Adrenal gland (tissue), 19 donors: ENCODE results near the gene TMEM266. TPM values are rescaled to one million over a fixed set of nuclear protein-coding genes. Genes with fewer than 3 reads are reported as not detected.
A peak's percentile ranks its signal among the peaks of the same experiment; 100 is the strongest.
"Not testable (repeated sequence)": the region's sequence is repeated elsewhere in the genome, so short reads cannot be mapped to it uniquely, and the experiment has no call there.

Source experiments
- DNase-seq, 7 donors: peaks; one replicate each; pipeline ENCODE4 v3.0.0-alpha.2; 2019 to 2020
- H3K27ac ChIP-seq, 5 donors: fragments of 200-600 bp; sonication (generic) in 4 of 5; 1 replicate in 3 of 5; 2 replicates in 2 of 5; pipeline versions ENCODE4 v1.5.1 to v1.8.0; 2016 to 2020; ENCODE audit warnings: mild to moderate bottlenecking in 1 of 5
- H3K27me3 ChIP-seq: fragments of 200-600 bp; 2 replicates; pipeline ENCODE4 v1.8.0; 2021
- H3K36me3 ChIP-seq, 2 donors: fragments of 200-600 bp; replicated peaks in 1 of 2; 1 replicate in 1 of 2; 2 replicates in 1 of 2; pipeline versions ENCODE4 v1.5.1 to v1.8.0; 2018 to 2022
- H3K4me1 ChIP-seq, 2 donors: fragments of 200-600 bp; replicated peaks in 1 of 2; 1 replicate in 1 of 2; 2 replicates in 1 of 2; pipeline versions ENCODE4 v1.5.1 to v1.8.0; 2018 to 2021
- H3K4me3 ChIP-seq, 4 donors: fragments of 200-600 bp; sonication (generic) in 3 of 4; one replicate each; pipeline ENCODE4 v1.5.1; 2016 to 2018
- H3K9me3 ChIP-seq, 3 donors: fragments of 200-600 bp; sonication (generic) in 1 of 3; replicated peaks in 1 of 3; 1 replicate in 2 of 3; 2 replicates in 1 of 3; pipeline versions ENCODE4 v1.5.1 to v1.8.0; 2016 to 2021
- CTCF ChIP-seq, 6 experiments: fragments of 450-650 bp in 4 of 6; fragments of 200-600 bp in 2 of 6; sonication (generic) in 1 of 6; IDR thresholded peaks; 1 replicate in 5 of 6; 2 replicates in 1 of 6; pipeline versions ENCODE4 v1.5.1 to v1.8.0; 2016 to 2021; ENCODE audit warnings: antibody characterized with exemption in 6 of 6, mild to moderate bottlenecking in 2 of 6, moderate library complexity in 1 of 6
- POLR2A ChIP-seq, 2 donors: fragments of 450-650 bp; IDR thresholded peaks; one replicate each; pipeline ENCODE4 v1.6.1; 2017; ENCODE audit warnings: antibody characterized with exemption in 2 of 2, mild to moderate bottlenecking in 2 of 2, moderate library complexity in 1 of 2
- WGBS, 4 donors: extraction: QIAGEN DNeasy Blood & Tissue Kit in 2 of 4; methylation state at CpG; one replicate each; pipeline versions ENCODE4 v1.1.5 to v1.1.7; 2013 to 2017; 5-methylcytosine and 5-hydroxymethylcytosine counted together
- intact Hi-C, 2 donors: fragments of 100-400 bp; cut with DNase I; formaldehyde crosslinking; loops; one replicate each; pipeline versions ENCODE4 v1.14.1 to v1.15.0; 2022 to 2023
- long read RNA-seq, 10 donors: library from polyadenylated mRNA in 3 of 10; unstranded in 2 of 10; stranded (forward) in 1 of 10; transcript quantifications; one replicate each; pipeline ENCODE4 v2.0.0 and lab custom pipeline, GENCODE V29; 2021 to 2026
- polyA plus RNA-seq, 3 donors: library from polyadenylated mRNA; stranded (reverse); fragments of 200-250 nt in 2 of 3; fragments of 350-450 nt in 1 of 3; fragmentation: Illumina TruSeq in 1 of 3; extraction: RNeasy Lipid Tissue Mini Kit (QIAGEN cat#74804) in 1 of 3; gene quantifications; one replicate each; pipeline ENCODE4 v1.2.3, GENCODE V29; 2013 to 2014
- total RNA-seq, 9 donors: library from RNA; depleted of rRNA in 4 of 9; stranded (reverse); fragments of >200 nt in 4 of 9; fragments of 120-200 nt in 1 of 9; fragmentation: NEBNext Ultra II Directional in 1 of 9; extraction: Animal tissue kit (Norgen Biotek cat#: 25700) in 1 of 9; gene quantifications; one replicate each; pipeline versions ENCODE4 v1.1.0 to v1.2.4, GENCODE V29; 2013 to 2023
- donor health status: healthy with polysubstance abuse.
- donor health status: Bipolar disorder and iron deficiency.
- donor health status: DM: yes; HTN: yes; CAD: no.
- donor health status: DM: no; HTN: no; CAD: no.
- donor health status: DM: no; HTN: no; CAD: no.
- donor health status: DM: yes; HTN: yes; CAD: no.

TMEM266 gene
- total RNA-seq (10 to 100 TPM in 2 of 9 donors, 1 to 10 TPM in 7; 1.3 to 23.1 (median 5.4) TPM), polyA plus RNA-seq (1 to 10 TPM; 2.5 to 8.0 (median 6.4) TPM)
- long read RNA-seq, donor 1, partial matches to known transcripts = 0 of 2 reads
- long read RNA-seq, donor 1, other reads (novel, unspliced or antisense) = 0 of 2 reads
- long read RNA-seq, donor 2, partial matches to known transcripts = 136 of 211 reads
- long read RNA-seq, donor 2, other reads (novel, unspliced or antisense) = 74 of 211 reads
- long read RNA-seq, donor 3 = 0 reads
- long read RNA-seq, donor 4 = 0 reads
- long read RNA-seq, donor 5, partial matches to known transcripts = 0 of 3 reads
- long read RNA-seq, donor 5, other reads (novel, unspliced or antisense) = 1 of 3 reads
- long read RNA-seq, donor 6, partial matches to known transcripts = 0 of 2 reads
- long read RNA-seq, donor 6, other reads (novel, unspliced or antisense) = 2 of 2 reads
- long read RNA-seq, donor 7, partial matches to known transcripts = 0 of 4 reads
- long read RNA-seq, donor 7, other reads (novel, unspliced or antisense) = 0 of 4 reads
- long read RNA-seq, donor 8, partial matches to known transcripts = 0 of 4 reads
- long read RNA-seq, donor 8, other reads (novel, unspliced or antisense) = 0 of 4 reads
- long read RNA-seq, donor 9, partial matches to known transcripts = 7 of 7 reads
- long read RNA-seq, donor 9, other reads (novel, unspliced or antisense) = 0 of 7 reads
- long read RNA-seq, donor 10, partial matches to known transcripts = 139 of 222 reads
- long read RNA-seq, donor 10, other reads (novel, unspliced or antisense) = 81 of 222 reads

GRCh38 chr15:76059320-76060117, at the start of gene TMEM266:
Gene TMEM266 (plus strand): TSS chr15:76059985. CDS start chr15:76134264, 74,279 bp downstream.
- Histone ChIP-seq H3K9me3 (no peaks in the 10 kb centered on the region), H3K27ac (peak within 1 kb of the TSS in 1 of 5 donors; percentile 68), H3K4me1 (peaks cover 0 to 14% of the 10 kb centered on the region in 2 donors), H3K4me3 (peak within 1 kb of the TSS in 3 of 4 donors; percentile 6 to 81 (median 65)), H3K27me3 (no peaks in the 10 kb centered on the region), H3K36me3 (no peaks in the 10 kb centered on the region)
- 1% methylated on average over 22 to 107 of the region's 107 CpGs for WGBS, 4 donors
- TF ChIP-seq CTCF (IDR thresholded peaks at IDR 0.05) = no peak
- peak in 1 of 2 donors; percentile 33 for TF ChIP-seq POLR2A (IDR thresholded peaks at IDR 0.05)
- DNase-seq = peak; percentile 40 to 65 (median 54)
- intact Hi-C loops = loop anchor here (2.0 to 5.0 kb wide), 2 partner anchors 78 to 81 kb away; no protein-coding TSS in a partner anchor

- intact Hi-C loops = no loop called here
- Histone ChIP-seq H3K27me3 (peaks cover 6% of the 10 kb centered on the region), H3K4me3 (peak overlapping the region in 1 of 4 donors; percentile 15), H3K36me3 (no peaks in the 10 kb centered on the region), H3K27ac (no peak overlapping the region), H3K4me1 (peaks cover 6 to 7% of the 10 kb centered on the region in 2 donors), H3K9me3 (no peaks in the 10 kb centered on the region)
- WGBS, 4 donors = 52 to 87% (median 86%) methylated on average over 2 of the region's 2 CpGs
- TF ChIP-seq CTCF (IDR thresholded peaks at IDR 0.05) (no peak), POLR2A (IDR thresholded peaks at IDR 0.05) (no peak)
- no peak for DNase-seq
Measured at GRCh38 chr15:76010613-76011012, 49.2 kb upstream of the TMEM266 start.

GRCh38 chr15:76011627-76012551, 47.9 kb upstream of the TMEM266 start, which contains the start of gene NRG4:
Gene NRG4 (minus strand): TSS chr15:76012424. CDS start chr15:76011230, 1,194 bp downstream.
- intact Hi-C loops = no loop called here
- 24 to 28% (median 27%) methylated on average over 13 of the region's 13 CpGs for WGBS, 4 donors
- Histone ChIP-seq H3K4me1 (no peaks in the 10 kb centered on the region), H3K9me3 (no peaks in the 10 kb centered on the region), H3K27ac (no peak within 1 kb of the TSS), H3K36me3 (no peaks in the 10 kb centered on the region), H3K4me3 (peak within 1 kb of the TSS in 2 of 4 donors; percentile 11 to 34), H3K27me3 (peaks cover 6% of the 10 kb centered on the region)
- TF ChIP-seq CTCF (IDR thresholded peaks at IDR 0.05) (no peak), POLR2A (IDR thresholded peaks at IDR 0.05) (no peak)
- DNase-seq = peak in 4 of 7 donors; percentile 23 to 58 (median 46)

GRCh38 chr15:76013470-76013869, 46.3 kb upstream of the TMEM266 start:
- not testable (repeated sequence) for H3K4me3 ChIP-seq

More at GRCh38 chr15:76013470-76013869, 46.3 kb upstream of the TMEM266 start:
- H3K9me3 ChIP-seq, H3K27ac ChIP-seq, H3K36me3 ChIP-seq, DNase-seq, intact Hi-C loops, H3K4me1 ChIP-seq, H3K27me3 ChIP-seq: not testable (repeated sequence)
- WGBS, 4 donors = 95 to 98% (median 96%) methylated on average over 4 of the region's 4 CpGs
